Heart left ventricle (tissue), 13 donors: Measurements from ENCODE around the gene CENPC.

Experiments
- POLR2A ChIP-seq, 2 donors: fragments of 450-650 bp; IDR thresholded peaks; one replicate each; pipeline ENCODE4 v1.6.1; 2017; ENCODE audit warnings: antibody characterized with exemption in 2 of 2, mild to moderate bottlenecking in 2 of 2, moderate library complexity in 2 of 2
- TF ChIP-seq, protein P1 (sequence below), 12 donors: fragments of 200-600 bp; sonication (generic) in 4 of 12; IDR thresholded peaks; one replicate each; pipeline versions ENCODE4 v1.5.0 to v1.8.0; 2018 to 2022; ENCODE audit warnings: antibody characterized with exemption in 12 of 12, mild to moderate bottlenecking in 5 of 12
- donor health status: ischemic (EF 13 %, LVEDD 7.1; RV severe dilation, severe dysfunction).
- donor health status: DM: no; HTN: yes; CAD: no.
- donor health status: DM: no; HTN: no; CAD: no.
- donor health status: ischemic (EF 25% LVEDD 6.9; RV normal size, moderate dysfunction).
- donor health status: ischemic (EF 25% LVEDD 5.7; RV mildly dilated, moderate dysfunction).
- donor health status: ischemic (EF 35%, LVEDD 5.7; RV mildly dilated, moderate dysfunction).
- donor health status: nonischemic (EF 11% LVEDD 7.7; RV severe dilation, severe dysfunction).
- donor health status: DM: yes; HTN: yes; CAD: no.
- donor health status: PGD.
- donor health status: ischemic (EF 29% LVEDD 5.4; RV normal size, mild dysfunction).
- donor health status: nonischemic (EF 23%, LVEDD 6.1; RV moderate dilation, normal function).

- TF ChIP-seq, protein P1, sequence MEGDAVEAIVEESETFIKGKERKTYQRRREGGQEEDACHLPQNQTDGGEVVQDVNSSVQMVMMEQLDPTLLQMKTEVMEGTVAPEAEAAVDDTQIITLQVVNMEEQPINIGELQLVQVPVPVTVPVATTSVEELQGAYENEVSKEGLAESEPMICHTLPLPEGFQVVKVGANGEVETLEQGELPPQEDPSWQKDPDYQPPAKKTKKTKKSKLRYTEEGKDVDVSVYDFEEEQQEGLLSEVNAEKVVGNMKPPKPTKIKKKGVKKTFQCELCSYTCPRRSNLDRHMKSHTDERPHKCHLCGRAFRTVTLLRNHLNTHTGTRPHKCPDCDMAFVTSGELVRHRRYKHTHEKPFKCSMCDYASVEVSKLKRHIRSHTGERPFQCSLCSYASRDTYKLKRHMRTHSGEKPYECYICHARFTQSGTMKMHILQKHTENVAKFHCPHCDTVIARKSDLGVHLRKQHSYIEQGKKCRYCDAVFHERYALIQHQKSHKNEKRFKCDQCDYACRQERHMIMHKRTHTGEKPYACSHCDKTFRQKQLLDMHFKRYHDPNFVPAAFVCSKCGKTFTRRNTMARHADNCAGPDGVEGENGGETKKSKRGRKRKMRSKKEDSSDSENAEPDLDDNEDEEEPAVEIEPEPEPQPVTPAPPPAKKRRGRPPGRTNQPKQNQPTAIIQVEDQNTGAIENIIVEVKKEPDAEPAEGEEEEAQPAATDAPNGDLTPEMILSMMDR (IDR thresholded peaks at IDR 0.05) = no peak
- no peak for TF ChIP-seq POLR2A (IDR thresholded peaks at IDR 0.05)
These were observed 5.6 kb upstream of the CENPC start for GRCh38 chr4:67550857-67551256.
